HG03558 (cell line): ENCODE results near the gene SLC35F1.
A peak's percentile ranks its signal among the peaks of the same experiment; 100 is the strongest.

Experiments used
- ATAC-seq: cut with Tn5 transposase; IDR thresholded peaks from one replicate; pipeline ENCODE4 v1.9.1; 2021; ENCODE audit warnings: moderate number of reproducible peaks; ENCODE audit not compliant: unreplicated experiment; ENCODE audit errors: extremely low read depth

The SLC35F1 gene

GRCh38 chr6:118326712-118327111 is 419.6 kb downstream of the SLC35F1 start:
- ATAC-seq, result no peak

GRCh38 chr6:118327237-118327636 is 420.2 kb downstream of the SLC35F1 start:
- ATAC-seq, result no peak

- ATAC-seq, result no peak
These were observed 426.7 kb downstream of the SLC35F1 start for GRCh38 chr6:118333772-118334171.

- ATAC-seq, result no peak
These were observed 427.6 kb downstream of the SLC35F1 start for GRCh38 chr6:118334634-118335033.

GRCh38 chr6:118335325-118335816 is 428.3 kb downstream of the SLC35F1 start:
- no peak for ATAC-seq

- no peak for ATAC-seq
These were observed 437.1 kb downstream of the SLC35F1 start for GRCh38 chr6:118344014-118344670.

GRCh38 chr6:118350881-118351430 is 443.9 kb downstream of the SLC35F1 start:
- ATAC-seq, result no peak

GRCh38 chr6:118353564-118353963 is 446.5 kb downstream of the SLC35F1 start:
- ATAC-seq, result no peak

GRCh38 chr6:118354641-118355040 is 447.6 kb downstream of the SLC35F1 start:
- peak; percentile 99 for ATAC-seq

GRCh38 chr6:118356054-118356453 is 449.0 kb downstream of the SLC35F1 start:
- ATAC-seq, result no peak

- no peak for ATAC-seq
These were observed 449.6 kb downstream of the SLC35F1 start for GRCh38 chr6:118356686-118357085.
